ENCODE data around the gene RBM14. TPM values are rescaled to one million over a fixed set of nuclear protein-coding genes. Genes with fewer than 3 reads are reported as not detected.
"Not testable (repeated sequence)": the region's sequence is repeated elsewhere in the genome, so short reads cannot be mapped to it uniquely, and the experiment has no call there.

The RBM14 gene
- total RNA-seq, 6 donors from 2014 or later, result 45.7 to 114 (median 73.1) TPM

- 74 to 75% methylated on average over 3 of the region's 3 CpGs for WGBS, 2 donors
Measured at GRCh38 chr11:66581261-66581660, 35.2 kb upstream of the RBM14 start.

GRCh38 chr11:66582565-66583147, 33.8 kb upstream of the RBM14 start:
- H3K27ac ChIP-seq; DNase-seq; H3K9me3 ChIP-seq; H3K4me1 ChIP-seq; H3K4me3 ChIP-seq; ATAC-seq (ENCODE audit: low FRiP score in 2 of 2); H3K27me3 ChIP-seq; H3K36me3 ChIP-seq: not testable (repeated sequence)
- WGBS, 2 donors, result 83 to 91% methylated on average over 3 of the region's 3 CpGs

More at GRCh38 chr11:66581261-66581660, 35.2 kb upstream of the RBM14 start:
- Histone ChIP-seq H3K27me3 (no peaks in the 10 kb centered on the region), H3K36me3 (no peaks in the 10 kb centered on the region), H3K4me1 (peaks cover 3 to 8% (median 5%) of the 10 kb centered on the region in 4 donors), H3K9me3 (no peaks in the 10 kb centered on the region), H3K4me3 (no peak overlapping the region), H3K27ac (no peak overlapping the region)
- no peak for DNase-seq
- TF ChIP-seq CTCF (IDR thresholded peaks at IDR 0.05) (no peak), EP300 (IDR thresholded peaks at IDR 0.05) (no peak), POLR2A (IDR thresholded peaks at IDR 0.05) (no peak), POLR2AphosphoS5 (IDR thresholded peaks at IDR 0.05) (no peak)
- no peak for ATAC-seq (ENCODE audit: low FRiP score in 2 of 2)

- 92 to 100% methylated on average over 1 of the region's 1 CpG for WGBS, 2 donors
- H3K27me3 ChIP-seq; H3K36me3 ChIP-seq; H3K9me3 ChIP-seq; DNase-seq; ATAC-seq (ENCODE audit: low FRiP score in 2 of 2); H3K4me1 ChIP-seq; H3K27ac ChIP-seq; H3K4me3 ChIP-seq: not testable (repeated sequence)
Measured at GRCh38 chr11:66585447-66585846, 31.0 kb upstream of the RBM14 start.

- no peaks in the 10 kb centered on the region for H3K4me1 ChIP-seq
- no peaks in the 10 kb centered on the region for H3K36me3 ChIP-seq
- H3K4me3 ChIP-seq, result no peak overlapping the region
- H3K9me3 ChIP-seq, result no peaks in the 10 kb centered on the region
- 54 to 70% methylated on average over 2 of the region's 2 CpGs for WGBS, 2 donors
- H3K27ac ChIP-seq, result no peak overlapping the region
- DNase-seq (no peak), ATAC-seq (ENCODE audit: low FRiP score in 2 of 2) (no peak)
- TF ChIP-seq CTCF (IDR thresholded peaks at IDR 0.05), result no peak
- no peak for TF ChIP-seq POLR2A (IDR thresholded peaks at IDR 0.05)
- TF ChIP-seq EP300 (IDR thresholded peaks at IDR 0.05), result no peak
- no peak for TF ChIP-seq POLR2AphosphoS5 (IDR thresholded peaks at IDR 0.05)
- no peaks in the 10 kb centered on the region for H3K27me3 ChIP-seq
Measured at GRCh38 chr11:66586136-66586535, 30.3 kb upstream of the RBM14 start.

GRCh38 chr11:66589315-66589714, 27.1 kb upstream of the RBM14 start:
- not testable (repeated sequence) for H3K36me3 ChIP-seq; DNase-seq; H3K27ac ChIP-seq; H3K9me3 ChIP-seq; ATAC-seq (ENCODE audit: low FRiP score in 2 of 2); H3K27me3 ChIP-seq; H3K4me3 ChIP-seq
- peaks cover 15 to 18% (median 17%) of the 10 kb centered on the region in 4 donors for H3K4me1 ChIP-seq
- 64 to 65% methylated on average over 2 of the region's 2 CpGs for WGBS, 2 donors

- no peaks in the 10 kb centered on the region for H3K9me3 ChIP-seq
- H3K4me1 ChIP-seq, result peaks cover 21 to 26% (median 25%) of the 10 kb centered on the region in 4 donors
- H3K4me3 ChIP-seq, result no peak overlapping the region
- TF ChIP-seq POLR2A (IDR thresholded peaks at IDR 0.05) (no peak), POLR2AphosphoS5 (IDR thresholded peaks at IDR 0.05) (no peak), CTCF (IDR thresholded peaks at IDR 0.05) (no peak), EP300 (IDR thresholded peaks at IDR 0.05) (no peak)
- no peak overlapping the region for H3K27ac ChIP-seq
- 87 to 98% methylated on average over 7 of the region's 7 CpGs for WGBS, 2 donors
- DNase-seq, result no peak
- ATAC-seq (ENCODE audit: low FRiP score in 2 of 2), result no peak
- H3K27me3 ChIP-seq, result no peaks in the 10 kb centered on the region
- no peaks in the 10 kb centered on the region for H3K36me3 ChIP-seq
Measured at GRCh38 chr11:66589996-66590675, 26.3 kb upstream of the RBM14 start.
